GM21447 (cell line): ENCODE measurements around the gene RFX4.
"Not testable (repeated sequence)": the region's sequence is repeated elsewhere in the genome, so short reads cannot be mapped to it uniquely, and the experiment has no call there.

ENCODE experiments used
- ATAC-seq: cut with Tn5 transposase; IDR thresholded peaks from one replicate; pipeline ENCODE4 v1.9.1; 2021; ENCODE audit not compliant: unreplicated experiment

The RFX4 gene

DNA sequence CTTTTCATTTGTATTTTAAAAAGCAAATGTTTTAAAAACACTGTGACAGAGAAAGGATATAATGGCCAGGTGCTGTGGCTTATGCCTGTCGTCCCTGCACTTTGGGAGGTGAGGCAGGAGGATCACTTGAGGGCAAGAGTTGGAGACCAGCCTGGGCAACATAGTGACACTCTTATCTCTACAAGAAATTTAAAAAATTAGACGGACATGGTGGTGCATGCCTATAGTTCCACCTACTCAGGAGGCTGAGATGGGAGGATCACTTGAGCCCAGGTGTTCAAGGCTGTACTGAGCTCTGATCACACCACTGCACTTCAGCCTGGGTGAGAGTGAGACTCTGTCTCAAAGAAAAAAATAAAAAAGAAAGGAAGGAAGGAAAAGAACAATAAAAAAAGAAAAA lies 7.8 kb downstream of the RFX4 start:
- ATAC-seq: no peak

DNA sequence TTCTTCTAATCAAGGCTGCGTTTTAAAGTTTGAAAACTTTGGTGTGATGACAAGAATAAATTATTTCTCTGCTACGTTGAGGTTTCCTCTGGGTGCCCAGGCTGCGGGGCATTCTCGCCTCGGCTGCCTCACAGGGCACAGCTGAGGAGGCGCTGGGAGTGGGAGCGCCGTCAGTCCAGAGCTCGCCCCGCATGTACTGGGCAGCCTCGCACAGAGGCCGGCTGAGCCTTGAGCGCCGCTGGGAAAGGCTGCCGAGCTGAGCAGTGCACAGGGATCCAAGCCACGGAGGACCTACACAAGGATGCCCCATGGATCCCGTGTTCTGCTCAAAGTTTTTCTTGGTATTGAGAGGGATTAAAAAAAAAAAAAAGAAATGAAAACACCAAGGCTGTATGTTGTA lies 11.6 kb downstream of the RFX4 start:
- ATAC-seq: no peak

- no peak for ATAC-seq
Observed at GRCh38 chr12:106595268-106595667, 12.5 kb downstream of the RFX4 start.

DNA sequence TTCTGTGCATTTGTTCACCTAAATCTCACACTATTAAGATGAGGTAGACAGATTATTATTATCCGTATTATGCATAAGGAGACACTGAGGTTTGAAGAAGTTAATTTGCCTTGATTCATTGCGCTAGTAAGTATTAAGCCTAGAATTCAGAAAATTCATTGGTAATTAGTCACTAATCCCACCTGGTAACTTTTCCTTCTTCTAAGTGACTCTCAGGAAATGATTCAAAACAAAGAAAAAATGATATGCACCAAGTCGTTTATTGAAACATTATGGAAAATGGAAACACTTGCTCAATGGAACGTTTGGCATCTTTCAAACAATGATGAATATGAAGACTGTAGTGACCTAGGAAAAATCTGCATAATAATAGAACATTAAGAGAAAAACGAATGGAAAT lies 15.2 kb downstream of the RFX4 start:
- no peak for ATAC-seq

GRCh38 chr12:106599302-106599701 lies 16.5 kb downstream of the RFX4 start:
- ATAC-seq: no peak

GRCh38 chr12:106600503-106600902 lies 17.7 kb downstream of the RFX4 start:
- no peak for ATAC-seq

DNA sequence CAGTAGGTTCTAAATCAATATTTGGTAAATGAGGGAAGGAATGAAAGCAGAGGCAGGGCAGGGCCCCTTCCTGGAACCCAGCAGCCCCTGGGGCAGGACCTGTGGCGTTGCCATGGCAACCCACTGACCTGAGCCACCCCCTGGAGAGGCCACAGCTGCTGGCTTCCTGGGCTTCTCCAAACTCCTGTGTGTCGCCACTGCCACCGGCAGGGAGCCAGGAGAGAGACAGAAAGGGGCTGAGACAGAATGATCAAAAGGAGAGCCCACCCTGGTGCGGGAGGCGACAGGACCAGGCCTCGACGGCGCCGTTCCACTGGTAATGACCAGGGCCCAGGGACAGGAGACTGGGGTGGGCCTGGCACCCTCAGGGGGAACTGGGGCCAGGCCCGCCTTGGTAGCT lies 18.2 kb downstream of the RFX4 start:
- ATAC-seq: no peak

DNA sequence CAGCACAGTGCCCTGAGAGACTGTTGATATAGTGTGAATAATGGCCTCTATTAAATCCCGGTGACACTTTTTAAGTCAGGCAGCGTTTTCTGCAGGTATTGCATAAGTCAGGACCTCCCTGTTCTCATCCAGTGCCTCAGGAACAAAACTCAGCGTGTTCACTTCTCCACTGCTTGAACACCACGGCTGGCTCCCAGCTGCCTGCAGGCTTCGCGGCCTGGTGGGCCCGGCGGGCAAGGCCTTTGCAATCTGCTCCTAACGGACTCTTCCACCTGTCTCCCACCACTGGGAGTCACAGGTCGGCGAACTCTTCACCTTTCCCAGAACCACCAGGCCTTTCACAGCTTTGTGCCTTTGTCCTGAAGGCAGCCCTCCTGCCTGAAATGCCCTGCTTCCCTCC lies 18.7 kb downstream of the RFX4 start:
- no peak for ATAC-seq

DNA sequence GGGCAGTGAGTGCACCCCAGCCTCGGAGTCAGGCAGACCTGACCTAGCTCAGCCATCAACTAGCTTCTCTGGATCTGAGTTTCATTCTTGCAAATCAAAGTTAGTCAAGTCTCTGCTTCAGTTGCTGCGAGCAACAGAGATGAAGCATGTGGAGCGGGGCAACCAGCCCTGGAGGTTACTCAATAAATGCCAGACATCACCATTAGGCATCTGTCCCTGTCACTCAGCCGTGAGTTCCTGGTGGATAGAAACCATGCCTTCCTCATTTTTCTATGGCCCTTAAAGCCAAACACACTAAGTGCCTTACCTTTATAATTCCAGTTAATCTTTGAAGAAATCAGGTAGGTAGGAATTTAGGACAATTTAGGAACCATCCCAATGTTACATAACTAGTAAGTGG lies 19.3 kb downstream of the RFX4 start:
- ATAC-seq: no peak

GRCh38 chr12:106605254-106605653 lies 22.4 kb downstream of the RFX4 start:
- no peak for ATAC-seq

GRCh38 chr12:106620588-106620987 lies 37.8 kb downstream of the RFX4 start:
- ATAC-seq: not testable (repeated sequence)

DNA sequence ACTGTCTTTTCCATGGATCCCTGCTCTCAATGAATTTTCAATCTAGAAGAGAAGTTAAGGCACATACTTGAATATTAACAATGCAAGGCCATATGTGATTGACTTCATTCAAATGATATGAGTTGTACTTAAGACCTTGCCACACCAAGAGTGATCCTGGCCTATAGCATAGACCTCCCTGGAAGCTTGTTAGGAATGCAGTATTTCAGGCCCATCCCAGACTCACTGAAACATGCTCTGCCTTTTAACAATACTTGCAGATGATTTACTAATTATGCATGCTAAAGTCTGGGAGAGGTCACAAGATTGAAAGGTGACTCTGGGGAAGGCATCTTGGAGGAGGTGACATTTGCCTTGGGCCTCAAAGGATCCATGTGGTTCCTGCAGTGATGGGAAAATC lies 43.2 kb downstream of the RFX4 start:
- ATAC-seq: no peak

DNA sequence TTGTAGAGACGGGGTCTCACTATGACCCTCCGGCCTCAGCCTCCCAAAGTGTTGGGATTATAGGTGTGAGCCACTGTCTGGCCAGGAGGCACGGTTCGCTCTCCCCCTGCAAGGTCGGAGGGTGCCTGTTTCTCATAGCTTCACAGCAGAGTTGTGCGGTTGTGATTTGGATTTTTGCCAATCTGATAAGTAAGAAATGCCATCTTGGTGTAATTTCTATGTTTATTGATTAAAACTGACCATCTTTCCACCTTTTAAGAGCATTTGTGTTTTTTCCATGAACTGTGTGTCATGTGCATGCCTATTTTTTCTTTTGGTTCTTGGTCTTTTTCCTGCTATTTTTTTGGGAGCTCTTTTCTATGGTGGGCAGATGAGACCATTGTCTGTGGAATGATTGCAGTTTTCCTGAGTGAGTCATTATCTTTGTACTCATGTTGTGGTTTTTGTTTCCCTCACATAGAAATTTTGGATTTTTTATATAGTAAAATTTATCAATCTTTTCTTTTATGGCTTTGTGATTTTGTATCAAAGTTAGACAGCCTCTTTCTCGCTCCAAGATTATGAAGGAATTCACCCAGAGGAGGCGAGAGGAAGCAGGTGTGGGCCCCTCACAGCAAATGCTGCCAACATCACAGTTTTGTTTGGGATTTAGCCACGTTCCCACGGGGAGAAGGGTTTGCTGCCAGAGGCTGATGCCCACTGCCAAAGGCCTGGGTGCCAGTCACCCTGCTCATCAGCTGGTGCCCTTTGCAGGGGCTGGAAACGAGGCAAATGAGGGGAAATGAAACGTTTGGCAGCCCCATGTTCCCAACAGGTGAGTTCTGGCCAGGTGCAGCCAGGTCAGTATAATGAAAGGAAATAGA lies 47.2 kb downstream of the RFX4 start:
- ATAC-seq: no peak

DNA sequence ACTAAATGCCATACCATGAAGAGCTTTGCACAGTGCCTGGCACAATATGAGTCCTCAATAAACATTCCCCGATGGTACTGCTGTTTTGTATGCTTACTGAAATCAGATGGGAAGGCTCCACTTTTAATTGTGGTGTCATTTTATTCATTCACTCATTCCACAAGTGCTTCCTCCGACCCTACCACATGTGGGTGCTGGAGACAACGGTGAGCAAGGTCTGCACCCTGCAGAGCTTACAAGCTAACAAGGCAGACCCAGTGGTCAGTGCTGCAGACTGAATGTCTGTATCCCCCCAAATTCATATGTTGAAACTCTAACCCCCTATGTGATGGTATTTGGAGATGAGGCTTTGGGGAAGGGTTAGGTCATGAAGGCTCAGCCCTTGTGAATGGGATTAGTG lies 48.3 kb downstream of the RFX4 start:
- ATAC-seq: no peak

GRCh38 chr12:106631797-106632196 lies 49.0 kb downstream of the RFX4 start:
- no peak for ATAC-seq

DNA sequence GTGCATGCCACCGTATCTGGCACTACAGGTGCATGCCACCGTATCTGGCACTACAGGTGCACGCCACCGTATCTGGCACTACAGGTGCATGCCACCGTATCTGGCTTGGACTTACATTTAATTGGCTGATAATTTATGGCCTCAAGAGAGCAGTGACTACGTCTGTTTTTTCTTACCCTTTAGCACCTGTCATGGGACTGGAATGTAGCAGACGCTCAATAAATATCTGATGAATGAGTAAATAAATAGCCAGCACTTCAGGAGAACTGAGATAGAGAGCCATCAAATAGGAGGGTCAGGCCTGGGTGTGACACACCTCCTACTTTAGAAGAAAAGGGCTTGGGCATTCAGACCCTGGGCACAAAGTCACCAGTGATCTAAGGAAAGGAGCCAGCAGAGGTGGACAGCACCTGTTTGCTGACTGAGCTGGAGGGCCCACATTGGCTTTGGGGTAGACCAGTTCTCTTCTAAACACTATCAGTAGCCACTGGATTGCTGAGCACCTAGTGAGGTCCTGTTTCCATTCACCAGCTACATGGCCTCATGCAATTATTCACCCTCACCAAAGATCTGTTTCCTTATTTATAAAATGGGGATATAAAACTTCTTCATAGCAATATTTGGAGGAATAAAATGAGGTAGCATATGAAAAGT lies 50.1 kb downstream of the RFX4 start:
- no peak for ATAC-seq

- ATAC-seq: no peak
Observed at GRCh38 chr12:106633451-106633823, 50.6 kb downstream of the RFX4 start.

DNA sequence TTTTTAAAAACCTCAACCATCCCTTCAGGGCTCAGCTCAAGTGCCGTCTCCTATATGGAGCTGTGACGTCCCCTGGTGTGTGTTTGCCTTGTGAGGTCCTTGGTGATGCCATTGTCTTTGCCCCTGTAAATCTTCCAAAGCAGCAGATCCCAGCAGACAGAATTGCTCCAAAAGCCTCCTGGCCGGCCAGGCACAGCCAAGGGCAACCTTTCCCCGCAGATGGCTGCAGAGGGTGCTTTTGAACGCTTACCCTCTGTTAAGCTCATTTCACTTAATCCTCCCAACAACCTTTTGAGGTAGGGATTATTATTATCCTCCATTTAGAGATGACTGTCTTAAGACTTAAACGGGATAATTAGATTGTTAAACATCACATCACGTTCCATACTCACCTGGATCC lies 51.4 kb downstream of the RFX4 start:
- ATAC-seq: no peak

DNA sequence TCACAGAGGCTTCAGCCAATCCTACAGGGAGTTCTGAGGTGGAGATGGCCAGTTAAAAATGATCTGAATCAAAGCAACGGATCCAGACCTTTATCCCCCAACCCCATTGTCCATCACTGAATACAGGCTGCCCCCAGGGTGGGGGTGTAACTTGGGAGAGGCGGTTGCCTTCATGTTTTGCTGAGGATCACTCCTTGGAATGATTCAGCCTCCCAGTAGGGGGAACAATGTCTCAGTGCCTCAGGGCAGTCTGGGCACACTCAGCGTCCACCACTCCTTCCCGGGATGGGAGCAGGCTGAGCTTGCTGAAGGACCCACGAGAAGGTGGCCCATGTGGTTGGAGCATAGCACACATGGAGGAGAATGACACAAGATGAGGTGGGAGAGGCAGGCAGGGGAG lies 60.2 kb downstream of the RFX4 start:
- ATAC-seq: no peak

GRCh38 chr12:106644335-106645073 lies 61.7 kb downstream of the RFX4 start:
- no peak for ATAC-seq

DNA sequence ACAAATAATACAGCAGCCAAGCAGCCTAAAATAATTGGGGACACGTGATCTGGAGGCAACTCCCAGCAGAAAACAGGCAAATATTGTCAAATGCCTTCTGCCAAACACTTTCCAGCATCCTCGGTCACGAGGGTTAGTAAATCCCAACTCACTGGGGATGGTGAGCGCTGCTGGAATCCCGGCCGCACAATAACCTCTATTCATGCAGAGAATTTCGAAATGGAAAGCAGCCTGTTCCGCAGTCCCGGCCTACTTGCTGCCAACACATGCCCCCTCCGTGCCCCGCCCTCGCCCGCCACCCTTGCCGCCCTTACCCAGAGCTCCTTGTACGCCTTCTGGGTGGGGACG lies 62.2 kb downstream of the RFX4 start:
- ATAC-seq: no peak
